ENCODE measurements around the gene LMAN1L.

DNA sequence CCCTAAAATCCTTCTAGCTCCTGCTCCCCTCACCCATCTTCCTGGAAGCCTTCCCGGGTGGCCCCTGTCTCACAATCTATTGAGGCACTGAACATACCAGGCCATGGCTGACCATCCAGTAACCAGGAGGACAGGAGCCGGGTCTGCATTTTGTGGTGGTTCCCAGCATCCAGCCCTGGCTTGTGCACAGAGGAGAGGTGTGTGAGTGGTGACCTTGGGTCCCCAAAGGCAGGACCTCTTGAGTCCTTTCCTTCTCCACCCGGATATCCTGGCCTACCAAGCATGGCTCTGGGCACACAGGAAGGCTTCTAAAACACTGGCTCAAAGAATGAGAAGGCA lies 22.9 kb upstream of the LMAN1L start:
- TF ChIP-seq SPI1 (IDR thresholded peaks at IDR 0.05; ENCODE audit: low read depth, low read length) = no peak
- no peak for TF ChIP-seq POLR2AphosphoS5 (IDR thresholded peaks at IDR 0.05; ENCODE audit: low read depth, low read length)
- TF ChIP-seq TAF1 (IDR thresholded peaks at IDR 0.05; ENCODE audit: low read depth, low read length) = no peak
- no peak; the same call in 1 of the 2 replicates for TF ChIP-seq POLR2A (IDR thresholded peaks at IDR 0.05; ENCODE audit: low read depth, low read length)

Measured in GM12891 (cell line).